ENCODE data around the gene ZNF764. TPM values are rescaled to one million over a fixed set of nuclear protein-coding genes. Genes with fewer than 3 reads are reported as not detected.

The ZNF764 gene
- total RNA-seq, 1 donor from 2014 or later, result 18.4 TPM

DNA sequence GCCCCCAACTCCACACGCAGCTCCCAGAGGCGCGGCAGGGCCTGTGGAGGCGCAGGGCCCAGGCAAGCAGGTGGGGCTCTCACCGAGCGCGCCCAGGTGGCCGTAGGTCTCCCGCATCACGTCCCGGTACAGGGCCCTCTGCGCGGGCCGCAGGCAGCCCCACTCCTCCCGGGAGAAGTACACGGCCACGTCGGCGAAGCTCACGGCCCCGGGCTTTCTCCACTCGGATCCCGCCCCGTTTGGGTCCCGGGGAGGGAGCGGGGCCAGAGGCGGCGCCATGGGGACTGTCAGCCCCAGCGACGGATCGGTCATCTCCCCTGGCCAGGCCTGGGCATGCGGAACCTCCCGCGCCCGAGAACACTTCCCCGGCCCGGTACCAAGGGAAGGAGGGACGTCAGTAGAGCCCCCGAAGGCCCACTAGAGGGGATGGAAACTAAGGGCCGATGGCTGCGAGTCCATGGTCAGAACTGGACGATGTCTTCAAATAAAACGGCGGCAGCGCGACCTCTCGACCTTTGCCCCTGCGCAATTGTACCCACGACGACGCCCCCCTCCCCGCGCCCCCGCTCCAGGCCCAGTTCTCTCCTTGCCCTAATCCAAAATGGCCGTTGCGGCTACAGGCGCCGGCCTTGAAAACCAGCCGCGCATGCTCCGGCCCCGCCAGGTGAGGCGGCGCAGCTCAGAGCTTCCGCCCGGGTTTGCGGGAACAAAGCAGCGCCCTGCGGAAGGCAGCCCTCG, 23.6 kb downstream of the ZNF764 start, which contains the start of gene ZNF747:
ZNF747 (minus strand) TSS at position 491 of the 738 bp plus-strand sequence; CDS start at position 312, 179 bp downstream.
- DNase-seq (ENCODE audit: extremely low spot score in 2 of 2), result peak in 1 of 2 donors; percentile 94
- intact Hi-C loops (cut with DNase I), result loop anchor here (2.0 to 10.0 kb wide), 4 partner anchors 24 to 457 kb away; partner anchors contain the start of genes PPP4C, SEPHS2, ZNF764 and ZNF785

DNA sequence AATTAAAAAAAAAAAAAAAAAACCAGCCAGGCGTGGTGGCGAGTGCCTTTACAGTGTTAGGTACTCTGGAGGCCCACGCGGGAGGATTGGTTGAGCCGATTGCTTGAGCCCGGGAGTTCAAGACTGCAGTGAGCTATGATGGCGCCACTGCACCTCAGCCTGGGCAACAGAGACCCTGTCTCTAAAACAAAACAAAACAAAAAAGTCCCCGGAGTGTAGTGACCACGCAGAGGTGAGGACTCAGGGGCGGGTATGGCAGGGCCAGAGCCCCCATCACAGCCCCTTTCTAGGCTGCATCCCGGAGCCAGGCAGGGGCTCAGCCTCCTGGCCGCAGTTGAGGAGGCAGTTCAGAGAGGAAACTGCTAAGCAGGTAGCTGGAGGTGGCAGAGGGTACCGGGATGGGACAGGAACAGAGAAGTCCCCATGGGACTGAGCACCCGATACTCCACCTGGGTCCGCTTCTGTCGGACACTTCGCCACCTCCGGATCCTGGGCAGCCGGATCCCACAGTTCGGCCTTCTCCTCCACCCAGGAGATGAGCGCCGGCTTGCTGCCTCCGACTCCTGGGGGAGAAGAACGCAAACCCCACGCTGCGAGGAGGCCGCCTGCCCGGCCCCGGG, 24.3 kb downstream of the ZNF764 start:
- TF ChIP-seq POLR2AphosphoS5 (IDR thresholded peaks at IDR 0.05; ENCODE audit: insufficient read depth in 1 of 2, low read depth in 1 of 2) (no peak), POLR2A (IDR thresholded peaks at IDR 0.05) (no peak)
- TF ChIP-seq, protein P1, sequence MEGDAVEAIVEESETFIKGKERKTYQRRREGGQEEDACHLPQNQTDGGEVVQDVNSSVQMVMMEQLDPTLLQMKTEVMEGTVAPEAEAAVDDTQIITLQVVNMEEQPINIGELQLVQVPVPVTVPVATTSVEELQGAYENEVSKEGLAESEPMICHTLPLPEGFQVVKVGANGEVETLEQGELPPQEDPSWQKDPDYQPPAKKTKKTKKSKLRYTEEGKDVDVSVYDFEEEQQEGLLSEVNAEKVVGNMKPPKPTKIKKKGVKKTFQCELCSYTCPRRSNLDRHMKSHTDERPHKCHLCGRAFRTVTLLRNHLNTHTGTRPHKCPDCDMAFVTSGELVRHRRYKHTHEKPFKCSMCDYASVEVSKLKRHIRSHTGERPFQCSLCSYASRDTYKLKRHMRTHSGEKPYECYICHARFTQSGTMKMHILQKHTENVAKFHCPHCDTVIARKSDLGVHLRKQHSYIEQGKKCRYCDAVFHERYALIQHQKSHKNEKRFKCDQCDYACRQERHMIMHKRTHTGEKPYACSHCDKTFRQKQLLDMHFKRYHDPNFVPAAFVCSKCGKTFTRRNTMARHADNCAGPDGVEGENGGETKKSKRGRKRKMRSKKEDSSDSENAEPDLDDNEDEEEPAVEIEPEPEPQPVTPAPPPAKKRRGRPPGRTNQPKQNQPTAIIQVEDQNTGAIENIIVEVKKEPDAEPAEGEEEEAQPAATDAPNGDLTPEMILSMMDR (IDR thresholded peaks at IDR 0.05), result no peak
- no peak for DNase-seq (ENCODE audit: extremely low spot score in 2 of 2)
- Histone ChIP-seq H3K36me3 (peaks cover 0 to 10% of the 10 kb centered on the region in 2 donors), H3K27ac (peak overlapping the region; percentile 92), H3K27me3 (no peaks in the 10 kb centered on the region), H3K9me3 (no peaks in the 10 kb centered on the region), H3K4me1 (peaks cover 38% of the 10 kb centered on the region), H3K4me3 (peak overlapping the region; percentile 90 to 92)
- intact Hi-C loops (cut with DNase I), result loop anchor here (2.0 to 10.0 kb wide), 3 partner anchors 25 to 89 kb away; partner anchors contain the start of genes SEPHS2, ZNF764 and ZNF785

More for the DNA sequence above, 23.6 kb downstream of the ZNF764 start, which contains the start of gene ZNF747:
- Histone ChIP-seq H3K36me3 (peaks cover 0 to 10% of the 10 kb centered on the region in 2 donors), H3K27ac (peak within 1 kb of the TSS; percentile 92), H3K4me3 (peak within 1 kb of the TSS; percentile 90 to 92), H3K4me1 (peaks cover 38% of the 10 kb centered on the region), H3K27me3 (no peaks in the 10 kb centered on the region), H3K9me3 (no peaks in the 10 kb centered on the region)
- TF ChIP-seq POLR2A (IDR thresholded peaks at IDR 0.05) (peak in 1 of 2 donors; percentile 45), POLR2AphosphoS5 (IDR thresholded peaks at IDR 0.05; ENCODE audit: insufficient read depth in 1 of 2, low read depth in 1 of 2) (peak; percentile 90 to 96)
- TF ChIP-seq, protein P1 (IDR thresholded peaks at IDR 0.05), result peak in 1 of 3 experiments; percentile 21

DNA sequence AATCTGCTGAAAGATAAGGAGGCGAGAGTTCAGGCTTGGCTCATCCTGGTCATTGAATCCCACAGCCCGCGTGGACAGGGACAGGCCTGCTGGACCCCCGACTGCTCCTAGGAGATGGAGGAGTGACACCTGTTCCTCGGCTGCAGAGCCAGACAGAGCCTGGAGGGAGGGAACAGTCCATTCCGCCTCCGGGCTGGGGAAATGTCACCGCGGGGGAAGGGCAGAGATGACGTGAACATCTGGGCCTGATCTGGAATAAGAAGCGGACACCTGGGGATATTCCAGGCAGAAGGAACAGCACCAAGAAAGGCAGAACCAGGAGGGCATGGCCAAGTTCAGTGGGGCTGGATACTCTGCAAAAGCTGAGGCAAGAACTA, 25.0 kb downstream of the ZNF764 start:
- no peak for DNase-seq (ENCODE audit: extremely low spot score in 2 of 2)
- Histone ChIP-seq H3K4me1 (peaks cover 44% of the 10 kb centered on the region), H3K27ac (no peak overlapping the region), H3K27me3 (no peaks in the 10 kb centered on the region), H3K9me3 (no peaks in the 10 kb centered on the region), H3K4me3 (no peak overlapping the region), H3K36me3 (peaks cover 0 to 10% of the 10 kb centered on the region in 2 donors)
- TF ChIP-seq, protein P1 (IDR thresholded peaks at IDR 0.05), result no peak
- TF ChIP-seq POLR2A (IDR thresholded peaks at IDR 0.05), result no peak
- intact Hi-C loops (cut with DNase I), result loop anchor here (10.0 kb wide), 2 partner anchors 52 to 88 kb away; partner anchors contain the start of genes SEPHS2 and ZNF785

DNA sequence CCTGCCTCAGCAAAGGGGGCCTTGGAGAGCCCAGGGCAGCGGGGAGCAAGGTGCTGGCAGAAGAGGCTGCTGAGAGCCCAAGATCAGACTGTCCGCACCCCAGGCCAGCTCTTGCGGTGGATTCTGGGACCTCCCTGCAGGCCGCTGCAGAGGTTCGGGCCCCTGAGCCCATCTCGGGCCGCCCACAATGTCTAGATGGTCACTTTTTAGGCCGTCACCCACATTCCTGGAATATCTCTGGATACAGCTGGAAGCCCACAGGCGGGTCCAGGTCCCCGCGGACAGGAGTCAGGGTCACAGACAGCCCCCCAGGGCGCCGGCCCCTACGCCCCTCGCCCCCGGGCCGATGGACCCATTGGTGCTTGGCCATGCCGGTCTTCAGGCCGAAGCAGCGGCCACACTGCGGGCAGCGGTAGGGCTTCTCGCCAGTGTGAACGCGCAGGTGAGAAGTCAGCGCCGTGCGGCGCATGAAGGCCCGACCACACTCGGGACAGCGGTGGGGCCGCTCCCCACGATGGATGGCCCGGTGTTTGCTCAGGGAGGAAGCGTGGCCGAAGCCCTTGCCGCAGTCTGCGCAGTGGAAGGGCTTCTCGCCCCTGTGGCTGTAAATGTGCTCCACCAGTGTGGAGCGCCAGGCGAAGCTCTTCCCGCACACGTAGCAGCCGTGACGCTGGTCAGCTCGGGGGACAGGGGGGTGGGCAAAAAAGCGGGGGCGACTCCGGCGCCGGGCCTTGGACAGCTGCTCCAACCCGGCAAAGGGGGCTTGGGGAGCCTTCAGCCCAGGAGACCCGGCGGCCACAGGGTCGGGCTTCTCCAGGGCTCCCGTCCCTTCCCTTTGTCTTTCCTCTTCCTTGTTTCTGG, 25.7 kb downstream of the ZNF764 start:
- no peaks in the 10 kb centered on the region for H3K9me3 ChIP-seq
- H3K27me3 ChIP-seq, result no peaks in the 10 kb centered on the region
- intact Hi-C loops (cut with DNase I), result loop anchor here (10.0 kb wide), 2 partner anchors 52 to 88 kb away; partner anchors contain the start of genes SEPHS2 and ZNF785
- H3K4me1 ChIP-seq, result peaks cover 51% of the 10 kb centered on the region
- no peak for DNase-seq (ENCODE audit: extremely low spot score in 2 of 2)
- TF ChIP-seq POLR2AphosphoS5 (IDR thresholded peaks at IDR 0.05; ENCODE audit: insufficient read depth in 1 of 2, low read depth in 1 of 2) (no peak), POLR2A (IDR thresholded peaks at IDR 0.05) (no peak)
- TF ChIP-seq, protein P1 (IDR thresholded peaks at IDR 0.05), result no peak
- H3K36me3 ChIP-seq, result peaks cover 0 to 10% of the 10 kb centered on the region in 2 donors
- no peak overlapping the region for H3K27ac ChIP-seq
- no peak overlapping the region for H3K4me3 ChIP-seq
